SK-N-SH treated with all-trans-retinoic acid at 6 μM for 48 hours (cell line): ENCODE data around the gene NEK11.

Experiments
- ATAC-seq: fragments of 200-7000 bp; cut with Tn5 transposase; 3 replicates; pipeline ENCODE4 v1.9.1; 2020; ENCODE audit warnings: mild to moderate bottlenecking, moderate library complexity
- ARNTL ChIP-seq: fragments of 450-650 bp; formaldehyde crosslinking; IDR thresholded peaks from 2 replicates; pipeline ENCODE4 v1.5.0; 2020; ENCODE audit warnings: low read depth, mild to moderate bottlenecking, moderate library complexity, borderline replicate concordance
- BACH2 ChIP-seq: fragments of 250-450 bp; sonication (Bioruptor Pico); IDR thresholded peaks from 2 replicates; pipeline ENCODE4 v1.9.0; 2021; ENCODE audit warnings: mild to moderate bottlenecking, borderline replicate concordance
- CSDC2 ChIP-seq: fragments of 250-450 bp; sonication (Bioruptor Pico); IDR thresholded peaks from 2 replicates; pipeline ENCODE4 v1.5.0; 2020; ENCODE audit warnings: mild to moderate bottlenecking, moderate library complexity
- ESRRG ChIP-seq: fragments of 250-450 bp; sonication (Bioruptor Pico); IDR thresholded peaks from 2 replicates; pipeline ENCODE4 v1.6.1; 2021; ENCODE audit warnings: mild to moderate bottlenecking
- GLIS3 ChIP-seq: fragments of 250-450 bp; sonication (Bioruptor Pico); IDR thresholded peaks from 2 replicates; pipeline ENCODE4 v1.5.0; 2020; ENCODE audit warnings: mild to moderate bottlenecking, moderate library complexity
- ISL1 ChIP-seq: fragments of 250-450 bp; sonication (Bioruptor Pico); IDR thresholded peaks from 2 replicates; pipeline ENCODE4 v2.1.2; 2022; ENCODE audit warnings: mild to moderate bottlenecking, moderate library complexity
- OSR1 ChIP-seq: fragments of 250-450 bp; sonication (Bioruptor Pico); IDR thresholded peaks from 2 replicates; pipeline ENCODE4 v1.8.0; 2022; ENCODE audit warnings: moderate library complexity, mild to moderate bottlenecking, inconsistent platforms
- PPARA ChIP-seq: fragments of 250-450 bp; sonication (Bioruptor Pico); IDR thresholded peaks from 2 replicates; pipeline ENCODE4 v1.5.0; 2020; ENCODE audit warnings: mild to moderate bottlenecking, borderline replicate concordance
- RARB ChIP-seq: fragments of 250-450 bp; sonication (Bioruptor Pico); IDR thresholded peaks from 2 replicates; pipeline ENCODE4 v1.8.0; 2021; ENCODE audit warnings: mild to moderate bottlenecking, moderate library complexity
- SNAI2 ChIP-seq: fragments of 250-450 bp; sonication (Bioruptor Pico); IDR thresholded peaks from 2 replicates; pipeline ENCODE4 v1.5.0; 2020; ENCODE audit warnings: mild to moderate bottlenecking, moderate library complexity
- TCF4 ChIP-seq: fragments of 250-450 bp; sonication (Bioruptor Pico); IDR thresholded peaks from 2 replicates; pipeline ENCODE4 v1.8.0; 2021; ENCODE audit warnings: mild to moderate bottlenecking, moderate library complexity, borderline replicate concordance
- TOX ChIP-seq: fragments of 250-450 bp; sonication (Bioruptor Pico); IDR thresholded peaks from 2 replicates; pipeline ENCODE4 v1.8.0; 2021; ENCODE audit warnings: mild to moderate bottlenecking, moderate library complexity, borderline replicate concordance
- ZC3H10 ChIP-seq: fragments of 250-450 bp; sonication (Bioruptor Pico); IDR thresholded peaks from 2 replicates; pipeline ENCODE4 v1.5.1; 2021; ENCODE audit warnings: mild to moderate bottlenecking, moderate library complexity
- ZFP3 ChIP-seq: fragments of 250-450 bp; sonication (Bioruptor Pico); IDR thresholded peaks from 2 replicates; pipeline ENCODE4 v1.5.0; 2020; ENCODE audit warnings: mild to moderate bottlenecking, moderate library complexity
- ZFP30 ChIP-seq: fragments of 450-650 bp; formaldehyde crosslinking; IDR thresholded peaks from 2 replicates; pipeline ENCODE4 v1.5.0; 2022; ENCODE audit warnings: mild to moderate bottlenecking, moderate library complexity
- ZNF565 ChIP-seq: fragments of 450-650 bp; formaldehyde crosslinking; conservative IDR thresholded peaks from 2 replicates; pipeline ENCODE4 v1.5.0; 2020; ENCODE audit warnings: low read depth, mild to moderate bottlenecking, moderate library complexity
- ZNF70 ChIP-seq: fragments of 450-650 bp; formaldehyde crosslinking; IDR thresholded peaks from 2 replicates; pipeline ENCODE4 v1.5.0; 2020; ENCODE audit warnings: mild to moderate bottlenecking, moderate library complexity
- ZNF8 ChIP-seq: fragments of 450-650 bp; formaldehyde crosslinking; IDR thresholded peaks from 2 replicates; pipeline ENCODE4 v1.5.0; 2020; ENCODE audit warnings: mild to moderate bottlenecking, moderate library complexity
- TF ChIP-seq, protein P1 (sequence below): fragments of 250-450 bp; sonication (Bioruptor Pico); IDR thresholded peaks from 2 replicates; pipeline ENCODE4 v1.5.0; 2020; ENCODE audit warnings: mild to moderate bottlenecking, moderate library complexity
- TF ChIP-seq, protein P2 (sequence below): fragments of 250-450 bp; sonication (Bioruptor Pico); IDR thresholded peaks from 2 replicates; pipeline ENCODE4 v1.5.1; 2020; ENCODE audit warnings: low read depth, mild to moderate bottlenecking, moderate library complexity
- TF ChIP-seq, protein P3 (sequence below): fragments of 250-450 bp; sonication (Bioruptor Pico); IDR thresholded peaks from 2 replicates; pipeline ENCODE4 v1.8.0; 2020; ENCODE audit warnings: mild to moderate bottlenecking, moderate library complexity, borderline replicate concordance
- TF ChIP-seq, protein P4 (sequence below): fragments of 250-450 bp; sonication (Bioruptor Pico); IDR thresholded peaks from 2 replicates; pipeline ENCODE4 v1.8.0; 2021; ENCODE audit warnings: low read depth, mild to moderate bottlenecking, moderate library complexity, borderline replicate concordance
- TF ChIP-seq, protein P5 (sequence below): fragments of 250-450 bp; sonication (Bioruptor Pico); IDR thresholded peaks from 2 replicates; pipeline ENCODE4 v1.5.1; 2021; ENCODE audit warnings: mild to moderate bottlenecking, moderate library complexity

Gene NEK11

DNA sequence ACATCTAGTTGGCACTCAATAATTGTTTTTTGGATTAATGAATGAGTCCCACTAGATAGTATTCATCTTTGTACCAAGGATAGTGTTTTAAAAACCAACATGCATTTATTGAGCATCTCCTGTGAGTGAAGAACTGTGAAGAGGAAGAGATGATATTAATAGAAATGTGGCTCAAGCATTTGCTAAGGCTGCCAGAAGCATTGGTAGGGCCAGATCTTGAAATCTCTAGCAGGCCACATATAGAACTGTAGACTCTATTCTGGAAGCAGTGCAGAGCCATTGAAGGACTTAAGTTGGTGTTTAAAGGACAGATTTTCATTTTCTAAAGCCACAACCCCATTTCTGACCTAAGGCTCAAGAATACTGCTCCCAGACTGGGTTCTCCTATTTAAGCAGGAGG, 99.0 kb downstream of the NEK11 start:
- no peak for ATAC-seq
- TF ChIP-seq, protein P1, sequence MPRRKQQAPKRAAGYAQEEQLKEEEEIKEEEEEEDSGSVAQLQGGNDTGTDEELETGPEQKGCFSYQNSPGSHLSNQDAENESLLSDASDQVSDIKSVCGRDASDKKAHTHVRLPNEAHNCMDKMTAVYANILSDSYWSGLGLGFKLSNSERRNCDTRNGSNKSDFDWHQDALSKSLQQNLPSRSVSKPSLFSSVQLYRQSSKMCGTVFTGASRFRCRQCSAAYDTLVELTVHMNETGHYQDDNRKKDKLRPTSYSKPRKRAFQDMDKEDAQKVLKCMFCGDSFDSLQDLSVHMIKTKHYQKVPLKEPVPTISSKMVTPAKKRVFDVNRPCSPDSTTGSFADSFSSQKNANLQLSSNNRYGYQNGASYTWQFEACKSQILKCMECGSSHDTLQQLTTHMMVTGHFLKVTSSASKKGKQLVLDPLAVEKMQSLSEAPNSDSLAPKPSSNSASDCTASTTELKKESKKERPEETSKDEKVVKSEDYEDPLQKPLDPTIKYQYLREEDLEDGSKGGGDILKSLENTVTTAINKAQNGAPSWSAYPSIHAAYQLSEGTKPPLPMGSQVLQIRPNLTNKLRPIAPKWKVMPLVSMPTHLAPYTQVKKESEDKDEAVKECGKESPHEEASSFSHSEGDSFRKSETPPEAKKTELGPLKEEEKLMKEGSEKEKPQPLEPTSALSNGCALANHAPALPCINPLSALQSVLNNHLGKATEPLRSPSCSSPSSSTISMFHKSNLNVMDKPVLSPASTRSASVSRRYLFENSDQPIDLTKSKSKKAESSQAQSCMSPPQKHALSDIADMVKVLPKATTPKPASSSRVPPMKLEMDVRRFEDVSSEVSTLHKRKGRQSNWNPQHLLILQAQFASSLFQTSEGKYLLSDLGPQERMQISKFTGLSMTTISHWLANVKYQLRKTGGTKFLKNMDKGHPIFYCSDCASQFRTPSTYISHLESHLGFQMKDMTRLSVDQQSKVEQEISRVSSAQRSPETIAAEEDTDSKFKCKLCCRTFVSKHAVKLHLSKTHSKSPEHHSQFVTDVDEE (CRISPR knock-in tag) = no peak
- TF ChIP-seq GLIS3 (CRISPR knock-in tag) (no peak), BACH2 (CRISPR knock-in tag) (no peak), ZFP3 (CRISPR knock-in tag) (no peak), RARB (CRISPR knock-in tag) (no peak), SNAI2 (CRISPR knock-in tag) (no peak), TOX (CRISPR knock-in tag) (no peak), CSDC2 (CRISPR knock-in tag) (no peak), PPARA (CRISPR knock-in tag) (no peak), ARNTL (CRISPR knock-in tag) (no peak), ZNF8 (CRISPR knock-in tag) (no peak), TCF4 (CRISPR knock-in tag) (no peak), ISL1 (no peak), ZFP30 (CRISPR knock-in tag) (no peak), ESRRG (no peak)
- TF ChIP-seq, protein P2, sequence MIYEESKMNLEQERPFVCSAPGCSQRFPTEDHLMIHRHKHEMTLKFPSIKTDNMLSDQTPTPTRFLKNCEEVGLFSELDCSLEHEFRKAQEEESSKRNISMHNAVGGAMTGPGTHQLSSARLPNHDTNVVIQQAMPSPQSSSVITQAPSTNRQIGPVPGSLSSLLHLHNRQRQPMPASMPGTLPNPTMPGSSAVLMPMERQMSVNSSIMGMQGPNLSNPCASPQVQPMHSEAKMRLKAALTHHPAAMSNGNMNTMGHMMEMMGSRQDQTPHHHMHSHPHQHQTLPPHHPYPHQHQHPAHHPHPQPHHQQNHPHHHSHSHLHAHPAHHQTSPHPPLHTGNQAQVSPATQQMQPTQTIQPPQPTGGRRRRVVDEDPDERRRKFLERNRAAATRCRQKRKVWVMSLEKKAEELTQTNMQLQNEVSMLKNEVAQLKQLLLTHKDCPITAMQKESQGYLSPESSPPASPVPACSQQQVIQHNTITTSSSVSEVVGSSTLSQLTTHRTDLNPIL (CRISPR knock-in tag) = no peak
- TF ChIP-seq, protein P3, sequence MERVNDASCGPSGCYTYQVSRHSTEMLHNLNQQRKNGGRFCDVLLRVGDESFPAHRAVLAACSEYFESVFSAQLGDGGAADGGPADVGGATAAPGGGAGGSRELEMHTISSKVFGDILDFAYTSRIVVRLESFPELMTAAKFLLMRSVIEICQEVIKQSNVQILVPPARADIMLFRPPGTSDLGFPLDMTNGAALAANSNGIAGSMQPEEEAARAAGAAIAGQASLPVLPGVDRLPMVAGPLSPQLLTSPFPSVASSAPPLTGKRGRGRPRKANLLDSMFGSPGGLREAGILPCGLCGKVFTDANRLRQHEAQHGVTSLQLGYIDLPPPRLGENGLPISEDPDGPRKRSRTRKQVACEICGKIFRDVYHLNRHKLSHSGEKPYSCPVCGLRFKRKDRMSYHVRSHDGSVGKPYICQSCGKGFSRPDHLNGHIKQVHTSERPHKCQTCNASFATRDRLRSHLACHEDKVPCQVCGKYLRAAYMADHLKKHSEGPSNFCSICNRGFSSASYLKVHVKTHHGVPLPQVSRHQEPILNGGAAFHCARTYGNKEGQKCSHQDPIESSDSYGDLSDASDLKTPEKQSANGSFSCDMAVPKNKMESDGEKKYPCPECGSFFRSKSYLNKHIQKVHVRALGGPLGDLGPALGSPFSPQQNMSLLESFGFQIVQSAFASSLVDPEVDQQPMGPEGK = no peak
- TF ChIP-seq, protein P4, sequence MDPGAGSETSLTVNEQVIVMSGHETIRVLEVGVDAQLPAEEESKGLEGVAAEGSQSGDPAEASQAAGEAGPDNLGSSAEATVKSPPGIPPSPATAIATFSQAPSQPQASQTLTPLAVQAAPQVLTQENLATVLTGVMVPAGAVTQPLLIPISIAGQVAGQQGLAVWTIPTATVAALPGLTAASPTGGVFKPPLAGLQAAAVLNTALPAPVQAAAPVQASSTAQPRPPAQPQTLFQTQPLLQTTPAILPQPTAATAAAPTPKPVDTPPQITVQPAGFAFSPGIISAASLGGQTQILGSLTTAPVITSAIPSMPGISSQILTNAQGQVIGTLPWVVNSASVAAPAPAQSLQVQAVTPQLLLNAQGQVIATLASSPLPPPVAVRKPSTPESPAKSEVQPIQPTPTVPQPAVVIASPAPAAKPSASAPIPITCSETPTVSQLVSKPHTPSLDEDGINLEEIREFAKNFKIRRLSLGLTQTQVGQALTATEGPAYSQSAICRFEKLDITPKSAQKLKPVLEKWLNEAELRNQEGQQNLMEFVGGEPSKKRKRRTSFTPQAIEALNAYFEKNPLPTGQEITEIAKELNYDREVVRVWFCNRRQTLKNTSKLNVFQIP = no peak
- TF ChIP-seq, protein P5, sequence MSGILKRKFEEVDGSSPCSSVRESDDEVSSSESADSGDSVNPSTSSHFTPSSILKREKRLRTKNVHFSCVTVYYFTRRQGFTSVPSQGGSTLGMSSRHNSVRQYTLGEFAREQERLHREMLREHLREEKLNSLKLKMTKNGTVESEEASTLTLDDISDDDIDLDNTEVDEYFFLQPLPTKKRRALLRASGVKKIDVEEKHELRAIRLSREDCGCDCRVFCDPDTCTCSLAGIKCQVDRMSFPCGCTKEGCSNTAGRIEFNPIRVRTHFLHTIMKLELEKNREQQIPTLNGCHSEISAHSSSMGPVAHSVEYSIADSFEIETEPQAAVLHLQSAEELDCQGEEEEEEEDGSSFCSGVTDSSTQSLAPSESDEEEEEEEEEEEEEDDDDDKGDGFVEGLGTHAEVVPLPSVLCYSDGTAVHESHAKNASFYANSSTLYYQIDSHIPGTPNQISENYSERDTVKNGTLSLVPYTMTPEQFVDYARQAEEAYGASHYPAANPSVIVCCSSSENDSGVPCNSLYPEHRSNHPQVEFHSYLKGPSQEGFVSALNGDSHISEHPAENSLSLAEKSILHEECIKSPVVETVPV = no peak

DNA sequence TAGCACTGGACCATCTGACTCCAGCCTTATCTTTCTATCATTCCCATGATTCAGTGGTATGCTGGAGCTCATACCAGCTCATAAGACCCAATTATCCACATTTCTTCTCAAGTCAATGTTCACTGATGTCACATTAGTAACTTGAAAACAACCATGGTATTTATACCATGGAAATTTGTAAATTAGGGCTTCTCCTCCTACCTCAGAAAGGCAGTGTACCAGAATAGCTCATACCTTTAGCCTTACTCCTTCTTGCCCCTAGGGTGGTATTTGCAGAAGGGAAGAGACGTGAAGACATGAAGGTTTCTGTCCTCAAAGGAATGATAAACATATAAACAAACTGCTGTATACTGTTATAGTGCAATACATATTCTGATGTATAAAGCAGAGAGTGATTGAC, 114.2 kb downstream of the NEK11 start:
- no peak for ATAC-seq
- TF ChIP-seq GLIS3 (CRISPR knock-in tag) (no peak), ZNF70 (no peak), ZNF565 (no peak), OSR1 (CRISPR knock-in tag) (no peak), ZC3H10 (CRISPR knock-in tag) (no peak), CSDC2 (CRISPR knock-in tag) (no peak), BACH2 (CRISPR knock-in tag) (no peak), ZFP30 (CRISPR knock-in tag) (no peak), ZFP3 (CRISPR knock-in tag) (no peak), ESRRG (no peak), TOX (CRISPR knock-in tag) (no peak), PPARA (CRISPR knock-in tag) (no peak), RARB (CRISPR knock-in tag) (no peak)
- TF ChIP-seq, protein P1 (CRISPR knock-in tag) = no peak
- TF ChIP-seq, protein P4 = no peak
- TF ChIP-seq, protein P2 (CRISPR knock-in tag) = no peak
- TF ChIP-seq, protein P5 = no peak
